ENCODE data around the gene ZCCHC7. TPM values are rescaled to one million over a fixed set of nuclear protein-coding genes. Genes with fewer than 3 reads are reported as not detected.

Gene ZCCHC7
- total and polyA plus RNA-seq, 2 experiments from 2014 or later: 29.8 to 38.8 TPM

GRCh38 chr9:37324691-37325490, 204.5 kb downstream of the ZCCHC7 start:
- no peak overlapping the region for H3K4me3 ChIP-seq
- H3F3A ChIP-seq (replicated peaks; ENCODE audit: low read depth): no peaks in the 10 kb centered on the region
- Mint-ChIP-seq H3K4me1 (peaks cover 8% of the 10 kb centered on the region), H3K27me3 (ENCODE audit: insufficient read depth, low read depth, poor library complexity) (no peaks in the 10 kb centered on the region), H3K4me3 (no peak overlapping the region; the same call in 2 of the 3 replicates), H3K9me3 (no peaks in the 10 kb centered on the region), H3K36me3 (ENCODE audit: low read depth) (no peaks in the 10 kb centered on the region), H3K27ac (no peak overlapping the region)
- H3K79me2 ChIP-seq (replicated peaks; ENCODE audit: insufficient read depth): no peaks in the 10 kb centered on the region
- no peak overlapping the region for H2AFZ ChIP-seq
- no peaks in the 10 kb centered on the region for H3K36me3 ChIP-seq (ENCODE audit: insufficient read depth)
- DNase-seq (ENCODE audit: low spot score): peak; percentile 13
- no peak overlapping the region for H3K27ac ChIP-seq (ENCODE audit: low read depth)
- H4K20me1 ChIP-seq (replicated peaks; ENCODE audit: insufficient read depth): no peaks in the 10 kb centered on the region; the same call in none of the 2 replicates
- H3K4me2 ChIP-seq: no peak overlapping the region
- ATAC-seq: peak; percentile 80
- no peaks in the 10 kb centered on the region for H3K27me3 ChIP-seq (ENCODE audit: insufficient read depth)
- H3K4me1 ChIP-seq (ENCODE audit: insufficient read depth): no peaks in the 10 kb centered on the region
- H3K9me2 ChIP-seq (ENCODE audit: insufficient read depth): no peaks in the 10 kb centered on the region
- no peak for TF ChIP-seq ZNF462 (CRISPR knock-in tag; IDR thresholded peaks at IDR 0.05)
- TF ChIP-seq ZNF331 (CRISPR knock-in tag; IDR thresholded peaks at IDR 0.05; ENCODE audit: low read depth): no peak
- TF ChIP-seq EZH2phosphoT487 (IDR thresholded peaks at IDR 0.05; ENCODE audit: unreplicated experiment): no peak
- no peak for TF ChIP-seq STAT1 (IDR thresholded peaks at IDR 0.05; ENCODE audit: unreplicated experiment)
- TF ChIP-seq ZNF114 (CRISPR knock-in tag; IDR thresholded peaks at IDR 0.05): no peak
- TF ChIP-seq NANOG (IDR thresholded peaks at IDR 0.05; ENCODE audit: borderline replicate concordance): no peak
- TF ChIP-seq JUNB (IDR thresholded peaks at IDR 0.05; ENCODE audit: unreplicated experiment): no peak
- no peak for TF ChIP-seq POLR2AphosphoS5 (IDR thresholded peaks at IDR 0.05; ENCODE audit: low read depth)
